Neural cell (in vitro differentiated cells): Measurements from ENCODE around the gene IFT122. TPM values are rescaled to one million over a fixed set of nuclear protein-coding genes. Genes with fewer than 3 reads are reported as not detected.

ENCODE experiments used
- H2AFZ ChIP-seq: fragments of 200-600, 300-800 bp; sonication (generic), shearing (Covaris generic); 2 replicates; pipeline ENCODE4 v1.6.0; 2014; ENCODE audit warnings: low read depth, mild to moderate bottlenecking, antibody characterized with exemption, low read length, moderate library complexity
- H3F3A ChIP-seq: fragments of 200-600 bp; shearing (Covaris generic); 2 replicates; pipeline ENCODE4 v1.6.1; 2016; ENCODE audit warnings: mild to moderate bottlenecking, moderate library complexity, mixed read lengths, antibody characterized with exemption, low read length; ENCODE audit not compliant: insufficient read depth, poor library complexity, severe bottlenecking
- H3K27ac ChIP-seq: fragments of 200-600, 300-800 bp; sonication (generic), shearing (Covaris generic); 2 replicates; pipeline ENCODE4 v1.5.1; 2014; ENCODE audit warnings: mild to moderate bottlenecking, low read length, moderate library complexity
- H3K27me3 ChIP-seq: fragments of 300-800, 200-600 bp; sonication (generic), shearing (Covaris generic); 2 replicates; pipeline ENCODE4 v1.6.0; 2014; ENCODE audit warnings: mild to moderate bottlenecking, low read depth, low read length, moderate library complexity; ENCODE audit not compliant: insufficient read depth
- H3K36me3 ChIP-seq: fragments of 300-800, 200-600 bp; sonication (generic), shearing (Covaris generic); 2 replicates; pipeline ENCODE4 v1.5.1; 2014; ENCODE audit warnings: mild to moderate bottlenecking, antibody characterized with exemption, low read length, moderate library complexity; ENCODE audit not compliant: insufficient read depth
- H3K4me2 ChIP-seq: fragments of 300-800, 200-600 bp; sonication (generic), shearing (Covaris generic); 2 replicates; pipeline ENCODE4 v1.6.0; 2014; ENCODE audit warnings: mild to moderate bottlenecking, low read length
- H3K4me3 ChIP-seq: fragments of 300-800, 200-600 bp; sonication (generic), shearing (Covaris generic); 2 replicates; pipeline ENCODE4 v1.5.1; 2014; ENCODE audit warnings: mild to moderate bottlenecking, low read length, moderate library complexity
- H3K79me2 ChIP-seq: fragments of 200-600 bp; shearing (Covaris generic); replicated peaks from 2 replicates; pipeline ENCODE4 v1.6.0; 2014; ENCODE audit warnings: mild to moderate bottlenecking, low read length, moderate library complexity; ENCODE audit not compliant: insufficient read depth
- H3K9ac ChIP-seq: fragments of 300-800, 200-600 bp; sonication (generic), shearing (Covaris generic); 2 replicates; pipeline ENCODE4 v1.6.1; 2016; ENCODE audit warnings: mild to moderate bottlenecking, low read length, mixed read lengths
- H3K9me2 ChIP-seq: fragments of 200-600 bp; shearing (Covaris generic); 2 replicates; pipeline ENCODE4 v1.6.1; 2016; ENCODE audit warnings: mild to moderate bottlenecking, low read length, mixed read lengths; ENCODE audit not compliant: insufficient read depth
- H3K9me3 ChIP-seq: fragments of 200-600, 300-800 bp; sonication (generic), shearing (Covaris generic); 2 replicates; pipeline ENCODE4 v1.6.1; 2016; ENCODE audit warnings: mild to moderate bottlenecking, mixed run types, low read length, moderate library complexity, mixed read lengths
- H4K20me1 ChIP-seq: fragments of 200-600 bp; shearing (Covaris generic); 2 replicates; pipeline ENCODE4 v1.6.1; 2016; ENCODE audit warnings: mild to moderate bottlenecking, mixed run types; ENCODE audit not compliant: insufficient read depth
- CTCF ChIP-seq: fragments of 450-650 bp; IDR thresholded peaks from 2 replicates; pipeline ENCODE4 v1.5.1; 2014; ENCODE audit warnings: antibody characterized with exemption, mild to moderate bottlenecking, moderate library complexity; ENCODE audit not compliant: poor library complexity, severe bottlenecking
- EP300 ChIP-seq: fragments of 450-650 bp; conservative IDR thresholded peaks from 2 replicates; pipeline ENCODE4 v1.6.1; 2014; ENCODE audit warnings: antibody characterized with exemption, mild to moderate bottlenecking, moderate library complexity; ENCODE audit not compliant: poor library complexity, severe bottlenecking
- RAD21 ChIP-seq: fragments of 450-650 bp; conservative IDR thresholded peaks from 2 replicates; pipeline ENCODE4 v1.6.1; 2014; ENCODE audit warnings: antibody characterized with exemption, mild to moderate bottlenecking, moderate library complexity
- REST ChIP-seq: IDR thresholded peaks from 2 replicates; pipeline ENCODE4 v1.6.1; 2012; ENCODE audit warnings: borderline replicate concordance
- polyA plus RNA-seq: library from polyadenylated mRNA; depleted of rRNA; stranded (reverse); fragments of >200 nt; gene quantifications from 2 replicates; pipeline ENCODE4 v1.2.3, GENCODE V29; 2014

Gene IFT122
- polyA plus RNA-seq, 1 donor from 2014 or later: 28.3 TPM

- Histone ChIP-seq H3K36me3 (no peaks in the 10 kb centered on the region), H3K4me3 (no peak overlapping the region), H3K27me3 (no peaks in the 10 kb centered on the region), H3K79me2 (no peaks in the 10 kb centered on the region), H3F3A (no peaks in the 10 kb centered on the region), H3K9ac (no peak overlapping the region), H3K27ac (no peak overlapping the region), H2AFZ (no peak overlapping the region), H4K20me1 (no peaks in the 10 kb centered on the region), H3K9me3 (no peaks in the 10 kb centered on the region), H3K4me2 (no peak overlapping the region), H3K9me2 (no peaks in the 10 kb centered on the region)
- TF ChIP-seq RAD21 (no peak), EP300 (no peak), REST (no peak)
These were observed 66.3 kb downstream of the IFT122 start for GRCh38 chr3:129506231-129506742.

- Histone ChIP-seq H3K9me2 (no peaks in the 10 kb centered on the region), H3K4me3 (no peak overlapping the region), H3K27me3 (no peaks in the 10 kb centered on the region), H3K9me3 (no peaks in the 10 kb centered on the region), H2AFZ (no peak overlapping the region), H3K79me2 (no peaks in the 10 kb centered on the region), H3F3A (no peaks in the 10 kb centered on the region), H3K9ac (no peak overlapping the region), H3K36me3 (no peaks in the 10 kb centered on the region), H3K4me2 (no peak overlapping the region), H3K27ac (no peak overlapping the region), H4K20me1 (no peaks in the 10 kb centered on the region)
- no peak for TF ChIP-seq CTCF
- TF ChIP-seq REST: no peak
These were observed 67.3 kb downstream of the IFT122 start for GRCh38 chr3:129507181-129507831.
